GM12878 (cell line): Measurements from ENCODE around the gene SMARCE1. TPM values are rescaled to one million over a fixed set of nuclear protein-coding genes. Genes with fewer than 3 reads are reported as not detected.

Source experiments
- BACH1 ChIP-seq: fragments of 450-650 bp; IDR thresholded peaks from 2 replicates; pipeline ENCODE4 v1.6.1; 2017; ENCODE audit warnings: mild to moderate bottlenecking, borderline replicate concordance
- BMI1 ChIP-seq: fragments of 450-650 bp; IDR thresholded peaks from 2 replicates; pipeline ENCODE4 v1.6.1; 2016; ENCODE audit warnings: mild to moderate bottlenecking, moderate library complexity, borderline replicate concordance
- CHD1 ChIP-seq: IDR thresholded peaks from 2 replicates; pipeline ENCODE4 v1.6.1; 2012; ENCODE audit warnings: low read depth, low read length, improper control_type of control experiment
- KAT2A ChIP-seq: conservative IDR thresholded peaks from 2 replicates; pipeline ENCODE4 v1.6.1; 2011; ENCODE audit warnings: low read depth, low read length; ENCODE audit not compliant: control insufficient read depth
- KDM1A ChIP-seq: fragments of 200-600 bp; sonication (generic); IDR thresholded peaks from 2 replicates; pipeline ENCODE4 v1.6.1; 2016; ENCODE audit warnings: borderline replicate concordance
- MTA2 ChIP-seq: fragments of 450-650 bp; IDR thresholded peaks from 2 replicates; pipeline ENCODE4 v1.6.1; 2016; ENCODE audit warnings: low read depth, mild to moderate bottlenecking, moderate library complexity
- NFYA ChIP-seq: IDR thresholded peaks from 2 replicates; pipeline ENCODE4 v1.6.1; 2011; ENCODE audit warnings: low read depth, mild to moderate bottlenecking, low read length, improper control_type of control experiment, borderline replicate concordance
- NR2C2 ChIP-seq: IDR thresholded peaks from 2 replicates; pipeline ENCODE4 v1.6.1; 2011; ENCODE audit warnings: borderline replicate concordance, low read depth; ENCODE audit not compliant: control insufficient read depth, insufficient read length
- RAD21 ChIP-seq: IDR thresholded peaks from 2 replicates; pipeline ENCODE4 v1.6.1; 2011; ENCODE audit warnings: mild to moderate bottlenecking, low read depth, low read length, moderate library complexity; ENCODE audit not compliant: insufficient read depth
- SMAD1 ChIP-seq: fragments of 450-650 bp; IDR thresholded peaks from 2 replicates; pipeline ENCODE4 v1.6.1; 2018; ENCODE audit warnings: mild to moderate bottlenecking, low read depth; ENCODE audit not compliant: partially characterized antibody
- SMC3 ChIP-seq: IDR thresholded peaks from 2 replicates; pipeline ENCODE4 v1.6.1; 2011; ENCODE audit warnings: low read length, improper control_type of control experiment, borderline replicate concordance
- SUZ12 ChIP-seq: fragments of 200-600 bp; sonication (generic); IDR thresholded peaks from one replicate; pipeline ENCODE4 v1.6.1; 2018; ENCODE audit warnings: antibody characterized with exemption, mild to moderate bottlenecking; ENCODE audit not compliant: unreplicated experiment
- ZNF207 ChIP-seq: fragments of 450-650 bp; IDR thresholded peaks from 2 replicates; pipeline ENCODE4 v1.6.1; 2014; ENCODE audit warnings: antibody characterized with exemption, mild to moderate bottlenecking, borderline replicate concordance
- ZNF274 ChIP-seq: IDR thresholded peaks from one replicate; pipeline ENCODE4 v1.8.0; 2011; ENCODE audit not compliant: insufficient read length, insufficient read depth
- polyA plus RNA-seq, 11 experiments: library from polyadenylated mRNA; depleted of rRNA in 4 of 11; unstranded in 6 of 11; stranded (reverse) in 5 of 11; fragments of >200 nt; fragmentation: Nextera tagmentation in 4 of 11; fragmentation: Illumina TruSeq in 1 of 11; extraction: Ambion mirVana in 4 of 11; extraction: Trizol in 1 of 11; gene quantifications; 1 replicate in 1 of 11; 2 replicates in 10 of 11; pipeline versions ENCODE4 v1.2.1 to v1.2.3, GENCODE V29; 2011 to 2016; ENCODE audit warnings: inconsistent platforms in 2 of 11, missing spikeins in 2 of 11, low read depth in 1 of 11
- total RNA-seq, 4 experiments: library from RNA; depleted of rRNA in 3 of 4; stranded (reverse); fragments of >200 nt in 3 of 4; fragmentation: Illumina TruSeq in 1 of 4; extraction: Trizol in 1 of 4; gene quantifications; 2 replicates each; pipeline versions ENCODE4 v1.2.1 to v1.2.3, GENCODE V29; 2013 to 2021
- TF ChIP-seq, protein P1 (sequence below): fragments of 450-650 bp; formaldehyde crosslinking; IDR thresholded peaks from 2 replicates; pipeline ENCODE4 v1.4.0; 2022; ENCODE audit warnings: mild to moderate bottlenecking, moderate library complexity
- TF ChIP-seq, protein P2 (sequence below): IDR thresholded peaks from 2 replicates; pipeline ENCODE4 v1.6.1; 2011; ENCODE audit warnings: low read depth, low read length, improper control_type of control experiment, borderline replicate concordance

Gene SMARCE1
- total and polyA plus RNA-seq, 10 of the 15 experiments (the other 5 are each of a cell fraction or from before 2014, with no cell fraction given) = 87.9 to 191 (median 132) TPM

DNA sequence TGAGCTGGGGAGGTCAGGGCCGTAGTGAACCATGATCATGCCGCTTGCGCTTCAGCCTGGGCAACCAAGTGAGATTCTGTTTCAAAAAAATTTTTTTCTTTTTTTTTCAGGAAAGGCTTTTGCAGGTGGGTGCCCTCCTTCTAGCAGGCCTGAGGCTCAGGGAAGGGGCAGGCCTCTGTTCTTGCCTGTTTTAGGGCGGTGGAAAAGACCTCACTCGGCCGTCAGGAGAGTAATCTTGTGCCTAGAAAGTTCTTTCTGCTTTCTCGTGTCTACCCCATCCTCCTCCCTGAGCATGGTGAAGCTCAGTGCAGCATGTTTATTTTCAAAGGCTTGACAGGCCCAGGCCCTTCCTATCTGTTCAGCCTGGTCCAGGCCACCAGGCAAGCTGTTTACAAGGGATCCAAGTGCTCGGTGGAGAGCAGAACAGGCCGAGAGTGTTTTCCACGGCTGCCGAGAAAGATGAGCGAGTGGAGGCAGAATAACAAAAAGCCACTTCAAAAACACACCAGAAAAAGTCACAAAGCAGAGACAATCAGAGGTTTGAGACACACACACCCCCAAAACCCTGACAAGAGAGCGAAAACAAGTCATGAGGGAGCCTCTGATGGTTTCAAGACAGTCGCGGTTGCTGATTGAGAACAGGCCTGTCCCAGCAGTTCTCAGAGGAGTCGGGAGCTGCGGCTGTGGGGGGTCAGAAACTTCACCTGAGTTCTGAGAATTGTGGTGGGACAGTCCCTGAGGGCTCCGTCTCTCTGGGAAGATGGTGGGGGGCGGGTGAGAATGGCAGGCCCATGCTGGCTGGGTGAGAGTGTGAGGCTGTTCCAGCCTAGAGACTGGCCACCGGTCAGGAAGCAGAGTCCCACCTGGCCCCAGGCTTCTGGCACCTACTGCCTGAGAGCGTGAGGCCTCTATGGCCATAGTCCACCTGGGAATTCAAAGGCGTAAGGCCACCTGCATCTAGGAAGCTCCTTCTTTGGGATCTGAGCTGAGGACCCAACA lies 44.9 kb downstream of the SMARCE1 start (continued):
- TF ChIP-seq NR2C2 (no peak), BACH1 (peak; percentile 76), KAT2A (no peak), NFYA (no peak), ZNF207 (0 out of 2 replicates have a peak, but pooled peaks have one; percentile 33), BMI1 (peak; percentile 41; the same call in 1 of the 2 replicates), SMC3 (peak; percentile 38; the same call in 1 of the 2 replicates), SMAD1 (peak; percentile 99), RAD21 (peak; percentile 41; the same call in 1 of the 2 replicates), SUZ12 (no peak), KDM1A (no peak), ZNF274 (no peak), CHD1 (no peak; the same call in 1 of the 2 replicates), MTA2 (peak; percentile 88)
- TF ChIP-seq, protein P1, sequence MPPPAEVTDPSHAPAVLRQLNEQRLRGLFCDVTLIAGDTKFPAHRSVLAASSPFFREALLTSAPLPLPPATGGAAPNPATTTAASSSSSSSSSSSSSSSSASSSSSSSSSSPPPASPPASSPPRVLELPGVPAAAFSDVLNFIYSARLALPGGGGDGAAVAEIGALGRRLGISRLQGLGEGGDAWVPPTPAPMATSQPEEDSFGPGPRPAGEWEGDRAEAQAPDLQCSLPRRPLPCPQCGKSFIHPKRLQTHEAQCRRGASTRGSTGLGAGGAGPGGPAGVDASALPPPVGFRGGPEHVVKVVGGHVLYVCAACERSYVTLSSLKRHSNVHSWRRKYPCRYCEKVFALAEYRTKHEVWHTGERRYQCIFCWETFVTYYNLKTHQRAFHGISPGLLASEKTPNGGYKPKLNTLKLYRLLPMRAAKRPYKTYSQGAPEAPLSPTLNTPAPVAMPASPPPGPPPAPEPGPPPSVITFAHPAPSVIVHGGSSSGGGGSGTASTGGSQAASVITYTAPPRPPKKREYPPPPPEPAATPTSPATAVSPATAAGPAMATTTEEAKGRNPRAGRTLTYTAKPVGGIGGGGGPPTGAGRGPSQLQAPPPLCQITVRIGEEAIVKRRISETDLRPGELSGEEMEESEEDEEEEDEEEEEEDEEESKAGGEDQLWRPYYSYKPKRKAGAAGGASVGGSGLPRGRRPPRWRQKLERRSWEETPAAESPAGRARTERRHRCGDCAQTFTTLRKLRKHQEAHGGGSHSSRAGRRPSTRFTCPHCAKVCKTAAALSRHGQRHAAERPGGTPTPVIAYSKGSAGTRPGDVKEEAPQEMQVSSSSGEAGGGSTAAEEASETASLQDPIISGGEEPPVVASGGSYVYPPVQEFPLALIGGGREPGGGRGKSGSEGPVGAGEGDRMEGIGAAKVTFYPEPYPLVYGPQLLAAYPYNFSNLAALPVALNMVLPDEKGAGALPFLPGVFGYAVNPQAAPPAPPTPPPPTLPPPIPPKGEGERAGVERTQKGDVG (CRISPR knock-in tag) = peak; percentile 17; the same call in 1 of the 2 replicates
- TF ChIP-seq, protein P2, sequence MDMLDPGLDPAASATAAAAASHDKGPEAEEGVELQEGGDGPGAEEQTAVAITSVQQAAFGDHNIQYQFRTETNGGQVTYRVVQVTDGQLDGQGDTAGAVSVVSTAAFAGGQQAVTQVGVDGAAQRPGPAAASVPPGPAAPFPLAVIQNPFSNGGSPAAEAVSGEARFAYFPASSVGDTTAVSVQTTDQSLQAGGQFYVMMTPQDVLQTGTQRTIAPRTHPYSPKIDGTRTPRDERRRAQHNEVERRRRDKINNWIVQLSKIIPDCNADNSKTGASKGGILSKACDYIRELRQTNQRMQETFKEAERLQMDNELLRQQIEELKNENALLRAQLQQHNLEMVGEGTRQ = no peak
- TF ChIP-seq, all 136 proteins: peak for 75
